ENCODE data around the gene EI24. TPM values are rescaled to one million over a fixed set of nuclear protein-coding genes. Genes with fewer than 3 reads are reported as not detected.
A peak's percentile ranks its signal among the peaks of the same experiment; 100 is the strongest.

Gene EI24
- total RNA-seq, 2 donors from 2014 or later: 47.1 to 60.8 TPM

GRCh38 chr11:125625630-125626287, 56.5 kb downstream of the EI24 start:
- Mint-ChIP-seq H3K27me3 (no peaks in the 10 kb centered on the region), H3K9me3 (no peaks in the 10 kb centered on the region), H3K27ac (peak overlapping the region; percentile 97), H3K4me3 (peak overlapping the region; percentile 90), H3K4me1 (ENCODE audit: low read depth in 2 of 2) (peaks cover 23 to 26% of the 10 kb centered on the region in 2 donors), H3K36me3 (peaks cover 16% of the 10 kb centered on the region)
- DNase-seq (ENCODE audit: low spot score) (peak; percentile 89), ATAC-seq (peak; percentile 97)

- H3K4me1 Mint-ChIP-seq (ENCODE audit: low read depth in 2 of 2): peaks cover 23 to 26% of the 10 kb centered on the region in 2 donors
- H3K4me3 Mint-ChIP-seq: peak overlapping the region; percentile 90
- H3K27ac Mint-ChIP-seq: peak overlapping the region; percentile 97
- DNase-seq (ENCODE audit: low spot score) (no peak), ATAC-seq (peak in 1 of 2 donors; percentile 33)
- H3K9me3 Mint-ChIP-seq: no peaks in the 10 kb centered on the region
- peaks cover 14% of the 10 kb centered on the region for H3K36me3 Mint-ChIP-seq
- H3K27me3 Mint-ChIP-seq: no peaks in the 10 kb centered on the region
Observed at GRCh38 chr11:125626288-125626950, 57.1 kb downstream of the EI24 start.

DNA sequence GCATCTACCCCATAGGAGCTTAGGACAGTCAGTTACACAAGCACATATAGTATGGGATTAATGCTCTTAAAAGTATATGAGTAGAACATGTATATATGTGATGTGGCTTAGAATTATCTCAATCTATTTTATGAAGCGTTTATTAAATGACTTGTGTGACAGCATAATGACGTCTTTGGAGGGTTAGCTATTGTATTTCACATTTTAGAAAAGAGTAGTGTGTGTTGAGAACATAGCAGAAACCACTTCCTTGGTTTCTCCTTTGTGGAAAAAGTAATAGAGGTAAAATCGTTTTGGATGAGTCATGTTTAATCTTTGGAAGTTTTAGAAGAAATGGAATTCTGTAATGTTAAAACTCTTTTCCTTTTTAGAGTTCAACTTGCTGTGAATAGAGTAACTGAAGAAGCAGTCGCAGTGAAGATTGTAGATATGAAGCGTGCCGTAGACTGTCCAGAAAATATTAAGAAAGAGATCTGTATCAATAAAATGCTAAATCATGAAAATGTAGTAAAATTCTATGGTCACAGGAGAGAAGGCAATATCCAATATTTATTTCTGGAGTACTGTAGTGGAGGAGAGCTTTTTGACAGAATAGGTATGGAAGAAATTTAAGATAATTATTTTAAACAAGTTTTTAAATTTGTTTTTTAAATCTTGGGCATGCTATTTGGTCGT, 58.1 kb downstream of the EI24 start:
- peak overlapping the region; percentile 97 for H3K27ac Mint-ChIP-seq
- H3K4me3 Mint-ChIP-seq: peak overlapping the region; percentile 90
- DNase-seq (ENCODE audit: low spot score): no peak
- H3K9me3 Mint-ChIP-seq: no peaks in the 10 kb centered on the region
- H3K27me3 Mint-ChIP-seq: no peaks in the 10 kb centered on the region
- no peak for ATAC-seq
- H3K4me1 Mint-ChIP-seq (ENCODE audit: low read depth in 2 of 2): peaks cover 23 to 26% of the 10 kb centered on the region in 2 donors
- peaks cover 12% of the 10 kb centered on the region for H3K36me3 Mint-ChIP-seq

Other genes starting within 250 kb of the EI24 start
- 100 to 1,000 TPM in 1 of 2 donors, 10 to 100 TPM in 1; 99.1 to 102 TPM for gene FEZ1, start 73.2 kb upstream of the EI24 start, total RNA-seq
- 100 to 1,000 TPM; 169 to 182 TPM for gene STT3A, start 23.4 kb downstream of the EI24 start, total RNA-seq
- 100 to 1,000 TPM in 1 of 2 donors, 10 to 100 TPM in 1; 74.7 to 111 TPM for gene CHEK1, start 55.7 kb downstream of the EI24 start, total RNA-seq
- gene ACRV1, start 111.4 kb downstream of the EI24 start, total RNA-seq: not detected
- not detected for gene PATE1, start 176.8 kb downstream of the EI24 start, total RNA-seq
- gene PATE2, start 209.4 kb downstream of the EI24 start, total RNA-seq: under 1 TPM; 0.42 to 0.55 TPM
- gene PATE3, start 218.7 kb downstream of the EI24 start, total RNA-seq: not detected